Panc1 (cell line): ENCODE results near the gene DOCK3. TPM values are rescaled to one million over a fixed set of nuclear protein-coding genes. Genes with fewer than 3 reads are reported as not detected.

Experiments
- ATAC-seq: fragments of 200-7000 bp; cut with Tn5 transposase; 2 replicates; pipeline ENCODE4 v1.9.1; 2020; ENCODE audit warnings: mild to moderate bottlenecking, moderate library complexity
- BruUV-seq: library from RNA; stranded (reverse); fragments of 400-500 nt; replicated peaks from 2 replicates; lab custom pipeline; 2021; lab: Mats Ljungman, UMichigan
- CTCF ChIA-PET: fragments of 300-600 bp; sonication (Branson Sonifier 250); formaldehyde crosslinking; loops from one replicate; lab custom pipeline; 2022; ENCODE audit warnings: antibody characterized with exemption; lab: Charles Lee
- POLR2A ChIA-PET: fragments of 300-600 bp; sonication (Branson Sonifier 250); formaldehyde crosslinking; loops from one replicate; lab custom pipeline; 2022; ENCODE audit warnings: antibody characterized with exemption; lab: Charles Lee
- DNase-seq: peaks from one replicate; pipeline ENCODE4 v3.0.0-alpha.2; 2010; ENCODE audit warnings: low read depth, low spot score
- H3K27ac ChIP-seq: 2 replicates; pipeline ENCODE4 v1.5.1; 2011; ENCODE audit warnings: mild to moderate bottlenecking, low read length, inconsistent platforms
- H3K27me3 ChIP-seq: fragments of 200-500 bp; sonication (Bioruptor generic); 2 replicates; pipeline ENCODE4 v1.6.0; 2014; ENCODE audit warnings: low read length, inconsistent platforms; ENCODE audit not compliant: control insufficient read depth, insufficient read depth
- H3K36me3 ChIP-seq: fragments of 200-500 bp; sonication (Bioruptor generic); 2 replicates; pipeline ENCODE4 v1.5.1; 2014; ENCODE audit warnings: inconsistent platforms, mild to moderate bottlenecking, low read length, moderate library complexity; ENCODE audit not compliant: control insufficient read depth, insufficient read depth
- H3K4me1 ChIP-seq: 2 replicates; pipeline ENCODE4 v1.5.1; 2011; ENCODE audit warnings: inconsistent platforms, mild to moderate bottlenecking, low read length, moderate library complexity; ENCODE audit not compliant: control insufficient read depth, insufficient read depth
- H3K4me3 ChIP-seq, 2 experiments: 2 replicates each; pipeline ENCODE4 v1.5.1; 2011 to 2012; ENCODE audit warnings: low read depth in 2 of 2, low read length in 2 of 2, mild to moderate bottlenecking in 2 of 2, inconsistent platforms in 1 of 2, moderate library complexity in 1 of 2
- H3K9me3 ChIP-seq: fragments of 200-500 bp; sonication (Bioruptor generic); 2 replicates; pipeline ENCODE4 v1.5.1; 2014; ENCODE audit warnings: low read depth, mild to moderate bottlenecking, inconsistent platforms, low read length, moderate library complexity; ENCODE audit not compliant: control insufficient read depth, insufficient read depth
- POLR2AphosphoS5 ChIP-seq: IDR thresholded peaks from 2 replicates; pipeline ENCODE4 v1.6.1; 2012; ENCODE audit warnings: mild to moderate bottlenecking, low read depth, low read length, moderate library complexity
- REST ChIP-seq, 2 experiments: IDR thresholded peaks; 2 replicates each; pipeline ENCODE4 v1.6.1; 2011 to 2012; ENCODE audit warnings: low read depth in 2 of 2, control low read depth in 1 of 2, low read length in 1 of 2, mild to moderate bottlenecking in 1 of 2, moderate library complexity in 1 of 2; ENCODE audit not compliant: insufficient read depth in 1 of 2
- SIN3A ChIP-seq: IDR thresholded peaks from 2 replicates; pipeline ENCODE4 v1.6.1; 2012; ENCODE audit warnings: low read depth, mild to moderate bottlenecking, low read length, moderate library complexity, borderline replicate concordance; ENCODE audit not compliant: insufficient read depth
- TCF7L2 ChIP-seq: IDR thresholded peaks from 2 replicates; pipeline ENCODE4 v1.6.1; 2011; ENCODE audit warnings: mild to moderate bottlenecking, low read depth, low read length, inconsistent platforms
- in situ Hi-C: cut with HindIII; loops from 2 replicates; pipeline ENCODE4 v1.10.0; 2016; ENCODE audit warnings: low sequenced_read_pairs, low pct_unique_long_range_greater_than_20kb
- intact Hi-C: fragments of 100-400 bp; cut with micrococcal nuclease; formaldehyde crosslinking; loops from one replicate; pipeline ENCODE4 v1.10.0; 2022; ENCODE audit not compliant: unreplicated experiment
- total RNA-seq: library from RNA; stranded (reverse); gene quantifications from one replicate; pipeline ENCODE4 v1.2.1, GENCODE V29; 2021; ENCODE audit not compliant: unreplicated experiment
- TF ChIP-seq, protein P1 (sequence below): fragments of 450-650 bp; IDR thresholded peaks from 2 replicates; pipeline ENCODE4 v1.5.1; 2017; ENCODE audit warnings: mild to moderate bottlenecking

DOCK3 gene
- total RNA-seq, 1 experiment from 2014 or later: 0.21 TPM

DNA sequence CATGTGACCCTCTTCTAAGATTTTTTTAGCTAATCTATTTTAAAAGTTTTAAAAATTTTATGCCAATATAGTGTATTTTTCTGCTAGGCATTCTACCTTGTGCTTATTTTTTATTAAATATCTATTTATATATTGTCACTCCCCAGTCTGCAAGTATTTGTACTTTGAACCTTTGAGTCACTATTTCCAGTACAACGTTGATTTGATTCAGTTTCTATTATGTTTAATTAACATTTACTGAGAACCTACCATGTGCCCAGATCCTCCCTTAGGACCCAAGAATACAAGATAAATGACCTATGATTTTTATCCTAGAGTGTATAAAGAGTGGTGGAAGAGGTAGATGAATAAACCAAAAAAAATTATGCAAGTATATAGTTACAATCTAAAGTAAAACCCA, 311.2 kb downstream of the DOCK3 start:
- in situ Hi-C loops (no loop called here), intact Hi-C loops (no loop called here)
- no TSS peak for BruUV-seq
- ATAC-seq (no peak), DNase-seq (no peak)
- TF ChIP-seq SIN3A (no peak), POLR2AphosphoS5 (no peak), REST (IDR thresholded peaks at IDR 0.05; ENCODE audit: insufficient read depth in 1 of 2, low read depth in 2 of 2, low read length in 1 of 2) (no peak)
- CTCF ChIA-PET: no interaction called here
- no peaks in the 10 kb centered on the region for H3K27me3 ChIP-seq
- no peaks in the 10 kb centered on the region for H3K4me1 ChIP-seq
- H3K9me3 ChIP-seq: no peaks in the 10 kb centered on the region
- no peak overlapping the region for H3K4me3 ChIP-seq
- no peak overlapping the region for H3K27ac ChIP-seq
- POLR2A ChIA-PET: no interaction called here
- no peaks in the 10 kb centered on the region for H3K36me3 ChIP-seq

DNA sequence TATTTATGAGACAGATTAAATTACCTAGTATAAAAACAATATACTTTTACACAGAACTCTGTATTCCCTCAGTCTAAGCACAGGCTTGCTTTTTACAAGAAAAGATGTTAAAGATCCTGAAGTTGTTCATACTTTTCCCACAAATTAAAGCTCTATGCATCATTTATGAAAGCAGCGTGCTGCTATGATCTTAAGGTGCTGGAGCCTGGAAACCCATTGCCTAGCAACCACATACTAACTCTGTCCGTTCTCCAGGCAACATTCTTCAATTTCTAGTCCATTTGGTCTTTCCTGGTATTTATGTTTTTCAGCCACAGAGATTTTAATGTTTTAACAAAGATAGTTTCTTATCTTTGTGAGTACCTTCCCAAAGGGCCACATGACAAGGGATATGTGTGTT, 312.0 kb downstream of the DOCK3 start:
- intact Hi-C loops: no loop called here
- no TSS peak for BruUV-seq

More for the DNA sequence above, 312.0 kb downstream of the DOCK3 start:
- in situ Hi-C loops: no loop called here
- ATAC-seq (no peak), DNase-seq (no peak)
- CTCF ChIA-PET: no interaction called here
- H3K9me3 ChIP-seq: no peaks in the 10 kb centered on the region
- H3K4me1 ChIP-seq: no peaks in the 10 kb centered on the region
- H3K4me3 ChIP-seq: no peak overlapping the region
- TF ChIP-seq POLR2AphosphoS5 (no peak), SIN3A (no peak), TCF7L2 (no peak), REST (IDR thresholded peaks at IDR 0.05; ENCODE audit: insufficient read depth in 1 of 2, low read depth in 2 of 2, low read length in 1 of 2) (no peak)
- TF ChIP-seq, protein P1, sequence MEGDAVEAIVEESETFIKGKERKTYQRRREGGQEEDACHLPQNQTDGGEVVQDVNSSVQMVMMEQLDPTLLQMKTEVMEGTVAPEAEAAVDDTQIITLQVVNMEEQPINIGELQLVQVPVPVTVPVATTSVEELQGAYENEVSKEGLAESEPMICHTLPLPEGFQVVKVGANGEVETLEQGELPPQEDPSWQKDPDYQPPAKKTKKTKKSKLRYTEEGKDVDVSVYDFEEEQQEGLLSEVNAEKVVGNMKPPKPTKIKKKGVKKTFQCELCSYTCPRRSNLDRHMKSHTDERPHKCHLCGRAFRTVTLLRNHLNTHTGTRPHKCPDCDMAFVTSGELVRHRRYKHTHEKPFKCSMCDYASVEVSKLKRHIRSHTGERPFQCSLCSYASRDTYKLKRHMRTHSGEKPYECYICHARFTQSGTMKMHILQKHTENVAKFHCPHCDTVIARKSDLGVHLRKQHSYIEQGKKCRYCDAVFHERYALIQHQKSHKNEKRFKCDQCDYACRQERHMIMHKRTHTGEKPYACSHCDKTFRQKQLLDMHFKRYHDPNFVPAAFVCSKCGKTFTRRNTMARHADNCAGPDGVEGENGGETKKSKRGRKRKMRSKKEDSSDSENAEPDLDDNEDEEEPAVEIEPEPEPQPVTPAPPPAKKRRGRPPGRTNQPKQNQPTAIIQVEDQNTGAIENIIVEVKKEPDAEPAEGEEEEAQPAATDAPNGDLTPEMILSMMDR: no peak
- no peak overlapping the region for H3K27ac ChIP-seq
- no peaks in the 10 kb centered on the region for H3K27me3 ChIP-seq
- POLR2A ChIA-PET: no interaction called here
- no peaks in the 10 kb centered on the region for H3K36me3 ChIP-seq
